Right lung (tissue), 5 donors: ENCODE results near the gene GREM2. TPM values are rescaled to one million over a fixed set of nuclear protein-coding genes. Genes with fewer than 3 reads are reported as not detected.

ENCODE experiments used
- DNase-seq, 2 donors: peaks; one replicate each; pipeline ENCODE4 v3.0.0-alpha.2; 2013
- polyA plus RNA-seq, 5 donors: library from polyadenylated mRNA; unstranded; fragments of 120-200 nt; gene quantifications; one replicate each; pipeline versions ENCODE4 v1.2.1 to v1.2.3, GENCODE V29; 2013; ENCODE audit warnings: inconsistent platforms in 1 of 5, low replicate concordance in 1 of 5; ENCODE audit not compliant: insufficient read length in 5 of 5, insufficient read depth in 1 of 5

Gene GREM2
- polyA plus RNA-seq, 5 donors: 2.0 to 4.0 (median 3.0) TPM

- DNase-seq: no peak
These were observed 149.7 kb downstream of the GREM2 start for GRCh38 chr1:240462277-240462676.

GRCh38 chr1:240457203-240457602 lies 154.8 kb downstream of the GREM2 start:
- no peak for DNase-seq

GRCh38 chr1:240455228-240455821 lies 156.6 kb downstream of the GREM2 start:
- DNase-seq: no peak

- no peak for DNase-seq
These were observed 166.6 kb downstream of the GREM2 start for GRCh38 chr1:240445369-240445768.

- no peak for DNase-seq
These were observed 170.3 kb downstream of the GREM2 start for GRCh38 chr1:240441669-240442068.
